ENCODE measurements around the gene CLCN4.

- TF ChIP-seq GATA2 (IDR thresholded peaks at IDR 0.05; ENCODE audit: low read depth, low read length) (no peak), GATA3 (IDR thresholded peaks at IDR 0.05; ENCODE audit: low read depth, low read length) (no peak)
Observed at GRCh38 chrX:10254739-10255138, 98.0 kb downstream of the CLCN4 start.
